ENCODE results near the gene WFDC2.

The WFDC2 gene

GRCh38 chr20:45450097-45450818 lies 19.3 kb upstream of the WFDC2 start:
- no peak overlapping the region for H3K4me3 ChIP-seq (replicated peaks in 1 of 2; ENCODE audit: low read depth in 2 of 2, low read length in 2 of 2)
- peak; percentile 70 to 73 for DNase-seq (ENCODE audit: low read depth in 2 of 2)
- peak; percentile 55 for TF ChIP-seq CTCF (IDR thresholded peaks at IDR 0.05; ENCODE audit: low read depth, low read length)

GRCh38 chr20:45452238-45452637 lies 17.3 kb upstream of the WFDC2 start:
- H3K4me3 ChIP-seq (replicated peaks in 1 of 2; ENCODE audit: low read depth in 2 of 2, low read length in 2 of 2), result no peak overlapping the region
- no peak for DNase-seq (ENCODE audit: low read depth in 2 of 2)
- no peak for TF ChIP-seq CTCF (IDR thresholded peaks at IDR 0.05; ENCODE audit: low read depth, low read length)

GRCh38 chr20:45452772-45453691 lies 16.5 kb upstream of the WFDC2 start:
- no peak for DNase-seq (ENCODE audit: low read depth in 2 of 2)
- H3K4me3 ChIP-seq (replicated peaks in 1 of 2; ENCODE audit: low read depth in 2 of 2, low read length in 2 of 2), result no peak overlapping the region
- TF ChIP-seq CTCF (IDR thresholded peaks at IDR 0.05; ENCODE audit: low read depth, low read length), result no peak

GRCh38 chr20:45456632-45457031 lies 12.9 kb upstream of the WFDC2 start:
- no peak overlapping the region for H3K4me3 ChIP-seq (replicated peaks in 1 of 2; ENCODE audit: low read depth in 2 of 2, low read length in 2 of 2)
- DNase-seq (ENCODE audit: low read depth in 2 of 2), result peak; percentile 7 to 30
- TF ChIP-seq CTCF (IDR thresholded peaks at IDR 0.05; ENCODE audit: low read depth, low read length), result peak; percentile 21

- peak; percentile 4 for TF ChIP-seq CTCF (IDR thresholded peaks at IDR 0.05; ENCODE audit: low read depth, low read length)
- DNase-seq (ENCODE audit: low read depth in 2 of 2), result peak in 1 of 2 donors; percentile 7
- no peak overlapping the region for H3K4me3 ChIP-seq (replicated peaks in 1 of 2; ENCODE audit: low read depth in 2 of 2, low read length in 2 of 2)
These were observed 9.9 kb upstream of the WFDC2 start for GRCh38 chr20:45459606-45460005.

GRCh38 chr20:45461225-45461624 lies 8.3 kb upstream of the WFDC2 start:
- no peak for DNase-seq (ENCODE audit: low read depth in 2 of 2)
- no peak overlapping the region for H3K4me3 ChIP-seq (replicated peaks in 1 of 2; ENCODE audit: low read depth in 2 of 2, low read length in 2 of 2)
- no peak for TF ChIP-seq CTCF (IDR thresholded peaks at IDR 0.05; ENCODE audit: low read depth, low read length)
